Glutamatergic neuron (in vitro differentiated cells): ENCODE results near the gene ATG16L2. TPM values are rescaled to one million over a fixed set of nuclear protein-coding genes. Genes with fewer than 3 reads are reported as not detected.
"Not testable (repeated sequence)": the region's sequence is repeated elsewhere in the genome, so short reads cannot be mapped to it uniquely, and the experiment has no call there.

Source experiments
- DNase-seq: peaks from one replicate; pipeline ENCODE4 v3.0.0; 2022
- H3K27ac Mint-ChIP-seq: one replicate; pipeline ENCODE4 v1.8.0; 2020; ENCODE audit warnings: mild to moderate bottlenecking, mixed read lengths, inconsistent platforms; ENCODE audit not compliant: unreplicated experiment
- H3K27me3 Mint-ChIP-seq: one replicate; pipeline ENCODE4 v1.8.0; 2020; ENCODE audit warnings: mild to moderate bottlenecking, moderate library complexity, mixed read lengths, inconsistent platforms; ENCODE audit not compliant: unreplicated experiment
- H3K36me3 Mint-ChIP-seq: one replicate; pipeline ENCODE4 v1.8.0; 2020; ENCODE audit warnings: mild to moderate bottlenecking, mixed read lengths, inconsistent platforms; ENCODE audit not compliant: unreplicated experiment
- H3K4me1 Mint-ChIP-seq: one replicate; pipeline ENCODE4 v1.8.0; 2020; ENCODE audit warnings: mild to moderate bottlenecking, low read depth, mixed read lengths, inconsistent platforms; ENCODE audit not compliant: unreplicated experiment
- H3K4me3 Mint-ChIP-seq: one replicate; pipeline ENCODE4 v1.8.0; 2020; ENCODE audit warnings: mild to moderate bottlenecking, mixed read lengths, inconsistent platforms; ENCODE audit not compliant: unreplicated experiment
- H3K9me3 Mint-ChIP-seq: one replicate; pipeline ENCODE4 v1.8.0; 2020; ENCODE audit warnings: mild to moderate bottlenecking, moderate library complexity, mixed read lengths, inconsistent platforms; ENCODE audit not compliant: unreplicated experiment
- total RNA-seq: library from RNA; stranded (reverse); fragmentation: NEBNext Ultra II Directional; extraction: Animal tissue kit (Norgen Biotek cat#: 25700); gene quantifications from one replicate; pipeline ENCODE4 v1.2.1, GENCODE V29; 2021; ENCODE audit not compliant: unreplicated experiment
- TF ChIP-seq, protein P1 (sequence below): fragments of 200-600 bp; sonication (generic); IDR thresholded peaks from one replicate; pipeline ENCODE4 v1.5.0; 2021; ENCODE audit not compliant: partially characterized antibody, unreplicated experiment

The ATG16L2 gene
- total RNA-seq, 1 donor from 2014 or later: 6.9 TPM

DNA sequence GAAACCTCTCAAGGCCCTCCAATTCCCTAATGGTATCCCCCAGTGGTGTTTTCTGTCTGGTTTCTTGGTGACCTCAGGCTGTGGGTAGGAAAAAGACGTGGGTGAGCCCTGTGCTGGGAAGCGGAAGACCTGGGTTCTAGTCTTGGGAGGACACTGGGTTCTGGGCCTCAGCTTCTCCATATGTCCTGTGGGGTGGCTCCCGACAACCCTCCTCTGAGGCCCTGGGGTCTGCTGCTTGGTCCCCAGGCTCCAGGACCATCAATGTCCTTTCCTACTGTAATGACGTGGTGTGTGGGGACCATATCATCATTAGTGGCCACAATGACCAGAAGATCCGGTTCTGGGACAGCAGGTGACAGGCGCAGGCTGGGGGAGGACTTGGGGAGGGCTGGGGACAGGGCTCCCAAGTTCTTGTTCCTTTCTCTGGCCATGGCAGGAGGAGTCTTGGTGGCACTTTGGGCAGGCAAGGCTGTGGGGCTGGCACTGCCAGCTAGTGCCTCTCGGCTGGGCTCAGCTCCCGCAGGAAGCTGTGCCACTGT is 12.8 kb downstream of the ATG16L2 start:
- H3K4me1 Mint-ChIP-seq: peaks cover 3% of the 10 kb centered on the region
- H3K27me3 Mint-ChIP-seq: peaks cover 2% of the 10 kb centered on the region
- DNase-seq: no peak
- no peak overlapping the region for H3K27ac Mint-ChIP-seq
- TF ChIP-seq, protein P1, sequence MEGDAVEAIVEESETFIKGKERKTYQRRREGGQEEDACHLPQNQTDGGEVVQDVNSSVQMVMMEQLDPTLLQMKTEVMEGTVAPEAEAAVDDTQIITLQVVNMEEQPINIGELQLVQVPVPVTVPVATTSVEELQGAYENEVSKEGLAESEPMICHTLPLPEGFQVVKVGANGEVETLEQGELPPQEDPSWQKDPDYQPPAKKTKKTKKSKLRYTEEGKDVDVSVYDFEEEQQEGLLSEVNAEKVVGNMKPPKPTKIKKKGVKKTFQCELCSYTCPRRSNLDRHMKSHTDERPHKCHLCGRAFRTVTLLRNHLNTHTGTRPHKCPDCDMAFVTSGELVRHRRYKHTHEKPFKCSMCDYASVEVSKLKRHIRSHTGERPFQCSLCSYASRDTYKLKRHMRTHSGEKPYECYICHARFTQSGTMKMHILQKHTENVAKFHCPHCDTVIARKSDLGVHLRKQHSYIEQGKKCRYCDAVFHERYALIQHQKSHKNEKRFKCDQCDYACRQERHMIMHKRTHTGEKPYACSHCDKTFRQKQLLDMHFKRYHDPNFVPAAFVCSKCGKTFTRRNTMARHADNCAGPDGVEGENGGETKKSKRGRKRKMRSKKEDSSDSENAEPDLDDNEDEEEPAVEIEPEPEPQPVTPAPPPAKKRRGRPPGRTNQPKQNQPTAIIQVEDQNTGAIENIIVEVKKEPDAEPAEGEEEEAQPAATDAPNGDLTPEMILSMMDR: no peak
- peaks cover 2% of the 10 kb centered on the region for H3K9me3 Mint-ChIP-seq
- H3K4me3 Mint-ChIP-seq: no peak overlapping the region
- no peaks in the 10 kb centered on the region for H3K36me3 Mint-ChIP-seq

DNA sequence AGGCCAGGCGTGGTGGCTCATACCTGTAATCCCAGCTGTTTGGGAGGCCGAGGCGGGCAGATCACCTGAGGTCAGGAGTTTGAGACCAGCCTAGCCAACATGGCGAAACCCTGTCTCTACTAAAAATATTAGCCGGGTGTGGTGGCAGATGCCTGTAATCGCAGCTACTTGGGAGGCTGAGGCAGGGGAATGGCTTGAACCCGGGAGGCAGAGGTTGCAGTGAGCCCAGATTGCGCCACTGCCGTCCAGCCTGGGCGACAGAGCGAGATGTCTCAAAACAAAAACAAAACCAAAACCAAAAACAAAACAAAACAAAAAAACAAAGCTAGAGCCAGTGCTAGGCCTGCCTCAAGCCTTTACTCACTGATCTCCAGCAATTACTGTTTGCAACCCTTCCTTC is 13.4 kb downstream of the ATG16L2 start:
- not testable (repeated sequence) for H3K36me3 Mint-ChIP-seq, H3K27me3 Mint-ChIP-seq

DNA sequence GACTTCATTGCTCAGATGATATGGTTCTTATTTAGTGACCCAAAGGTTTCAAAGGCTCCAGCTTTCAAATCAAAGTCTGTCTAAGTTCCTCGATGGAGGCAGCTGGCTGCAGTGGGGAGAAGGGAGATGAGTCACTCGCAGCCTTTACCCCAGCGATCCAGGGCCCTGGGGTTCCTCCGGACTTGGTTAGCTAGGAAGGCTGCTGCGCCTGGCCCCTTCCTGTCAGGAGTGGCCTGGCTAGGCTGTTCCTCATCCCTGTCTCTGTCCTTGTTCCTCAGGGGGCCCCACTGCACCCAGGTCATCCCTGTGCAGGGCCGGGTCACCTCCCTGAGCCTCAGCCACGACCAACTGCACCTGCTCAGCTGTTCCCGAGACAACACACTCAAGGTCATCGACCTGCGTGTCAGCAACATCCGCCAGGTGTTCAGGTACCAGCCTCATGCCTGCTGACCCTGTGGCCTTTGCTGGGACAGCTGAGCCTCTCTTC is 13.9 kb downstream of the ATG16L2 start:
- Mint-ChIP-seq H3K36me3 (no peaks in the 10 kb centered on the region), H3K4me3 (no peak overlapping the region), H3K27ac (no peak overlapping the region), H3K9me3 (peaks cover 2% of the 10 kb centered on the region), H3K27me3 (peaks cover 2% of the 10 kb centered on the region), H3K4me1 (peaks cover 6% of the 10 kb centered on the region)
- TF ChIP-seq, protein P1: no peak
- DNase-seq: no peak

More for the DNA sequence above, 13.4 kb downstream of the ATG16L2 start:
- H3K4me3 Mint-ChIP-seq, DNase-seq, H3K9me3 Mint-ChIP-seq, H3K4me1 Mint-ChIP-seq, H3K27ac Mint-ChIP-seq: not testable (repeated sequence)

DNA sequence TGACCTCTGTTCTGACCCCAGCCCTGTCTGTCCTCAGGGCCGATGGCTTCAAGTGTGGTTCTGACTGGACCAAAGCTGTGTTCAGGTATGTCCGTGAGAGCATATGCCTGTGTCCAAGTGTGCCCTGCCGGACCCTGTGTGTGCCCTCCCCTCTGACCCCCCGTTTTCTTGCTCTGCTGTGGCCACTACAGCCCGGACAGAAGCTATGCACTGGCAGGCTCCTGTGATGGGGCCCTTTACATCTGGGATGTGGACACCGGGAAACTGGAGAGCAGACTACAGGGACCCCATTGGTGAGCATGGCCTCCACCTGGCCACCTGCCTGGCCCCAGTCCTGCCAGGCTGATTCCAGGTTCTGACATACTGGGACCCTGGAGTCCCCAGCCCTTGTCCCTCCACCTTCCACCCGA is 14.5 kb downstream of the ATG16L2 start:
- Mint-ChIP-seq H3K4me3 (no peak overlapping the region), H3K27ac (no peak overlapping the region), H3K9me3 (peaks cover 2% of the 10 kb centered on the region), H3K27me3 (peaks cover 2% of the 10 kb centered on the region), H3K4me1 (peaks cover 6% of the 10 kb centered on the region), H3K36me3 (no peaks in the 10 kb centered on the region)
- TF ChIP-seq, protein P1: no peak
- no peak for DNase-seq

DNA sequence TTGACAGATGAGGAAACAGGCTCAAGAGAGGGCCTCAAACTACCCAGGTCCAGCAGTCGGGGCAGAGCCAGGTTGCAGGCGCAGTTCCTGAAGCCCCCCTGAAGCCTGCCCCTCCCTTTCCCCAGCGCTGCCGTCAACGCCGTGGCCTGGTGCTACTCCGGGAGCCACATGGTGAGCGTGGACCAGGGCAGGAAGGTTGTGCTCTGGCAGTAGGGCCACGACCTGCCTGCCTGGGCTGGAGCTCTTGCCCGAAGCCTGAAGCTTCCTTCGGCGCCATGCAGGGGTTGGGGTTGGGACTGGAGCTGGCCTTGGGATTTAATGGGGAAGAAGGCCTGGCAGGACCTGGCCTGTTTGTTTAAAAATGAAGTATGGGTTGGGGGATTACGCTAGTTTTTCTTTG is 15.0 kb downstream of the ATG16L2 start:
- Mint-ChIP-seq H3K9me3 (peaks cover under 1% of the 10 kb centered on the region), H3K4me3 (no peak overlapping the region)

More for the DNA sequence above, 15.0 kb downstream of the ATG16L2 start:
- TF ChIP-seq, protein P1: no peak
- Mint-ChIP-seq H3K4me1 (peaks cover 6% of the 10 kb centered on the region), H3K27me3 (peaks cover 2% of the 10 kb centered on the region), H3K27ac (no peak overlapping the region), H3K36me3 (no peaks in the 10 kb centered on the region)
- DNase-seq: no peak
